ENCODE measurements around the gene LRRC56.

- TF ChIP-seq CTCF (IDR thresholded peaks at IDR 0.05) (no peak), FOXK1 (CRISPR knock-in tag; IDR thresholded peaks at IDR 0.05) (no peak)
Measured at GRCh38 chr11:569158-569885, 32.0 kb downstream of the LRRC56 start.
